ENCODE measurements around the gene KRTAP10-6.

DNA sequence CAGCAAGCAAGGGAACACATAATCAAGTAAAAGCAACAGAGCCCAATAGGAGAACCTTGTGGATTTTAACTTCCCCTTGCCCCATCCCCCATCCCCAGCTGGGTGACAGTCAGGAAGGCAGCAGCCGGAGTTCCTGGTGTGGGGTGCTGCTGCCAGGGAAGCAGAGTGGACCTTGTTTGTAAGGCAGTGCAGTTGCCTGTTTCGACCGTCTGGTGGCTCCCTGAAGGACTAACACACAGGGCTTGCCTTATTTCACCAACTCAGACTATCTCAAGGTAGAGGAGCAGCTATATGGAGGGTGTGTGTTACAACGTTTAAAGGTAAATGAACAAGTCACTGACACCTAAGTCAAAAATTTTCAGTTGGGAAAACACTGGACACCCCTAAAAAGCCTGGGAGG is 26.2 kb upstream of the KRTAP10-6 start:
- TF ChIP-seq GATA2 (IDR thresholded peaks at IDR 0.05; ENCODE audit: low read depth, low read length), result no peak
- no peak for TF ChIP-seq GATA3 (IDR thresholded peaks at IDR 0.05; ENCODE audit: low read depth, low read length)

Data from SH-SY5Y (cell line).